ENCODE data around the gene BRSK2. TPM values are rescaled to one million over a fixed set of nuclear protein-coding genes. Genes with fewer than 3 reads are reported as not detected.
"Not testable (repeated sequence)": the region's sequence is repeated elsewhere in the genome, so short reads cannot be mapped to it uniquely, and the experiment has no call there.

BRSK2 gene
- total and polyA plus RNA-seq, 2 donors (not counting 1 experiment from before 2014, with no cell fraction given): 0.11 to 0.33 TPM

DNA sequence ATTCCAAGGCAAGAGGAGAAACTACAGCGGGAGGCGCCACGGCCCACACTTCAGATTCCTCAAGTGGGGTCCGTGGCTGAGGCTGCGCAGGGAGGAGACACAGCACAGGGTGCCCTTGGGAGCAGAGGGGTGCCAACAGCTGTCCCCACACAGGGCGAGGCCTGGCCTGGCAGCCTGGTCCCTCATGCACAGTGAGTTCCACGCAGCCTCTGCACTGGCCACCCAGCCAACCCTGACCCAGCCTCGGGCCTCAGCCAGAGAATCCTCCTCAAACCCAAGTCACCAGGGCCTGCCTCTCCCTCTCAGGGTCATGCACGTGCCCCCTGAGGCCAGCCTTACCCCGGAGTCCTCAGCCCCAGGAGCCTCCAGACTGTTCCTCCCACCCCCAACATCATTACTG, 119.3 kb downstream of the BRSK2 start:
- no peaks in the 10 kb centered on the region for H3K4me1 ChIP-seq (ENCODE audit: control insufficient read depth, extremely low read depth, insufficient read depth, low read length)
- H3K4me2 ChIP-seq (ENCODE audit: extremely low read depth, insufficient read depth, low read length): no peak overlapping the region
- H3K36me3 ChIP-seq (ENCODE audit: control insufficient read depth, insufficient read depth, low read length): no peaks in the 10 kb centered on the region
- peaks cover 2% of the 10 kb centered on the region for H3K79me2 ChIP-seq (ENCODE audit: control insufficient read depth, insufficient read depth, low read length)
- no peak overlapping the region for H3K4me3 ChIP-seq (replicated peaks in 1 of 4; ENCODE audit: control extremely low read depth in 1 of 4, insufficient read depth in 1 of 4, low read depth in 3 of 4, low read length in 4 of 4)
- TF ChIP-seq CTCF (conservative IDR thresholded peaks at IDR 0.05 in 1 of 2, IDR thresholded peaks at IDR 0.05 in 1 of 2; ENCODE audit: low read depth in 1 of 2, low read length in 2 of 2) (no peak), EZH2 (IDR thresholded peaks at IDR 0.05; ENCODE audit: low read length, missing control alignments) (no peak)
- no peak overlapping the region for H3K9ac ChIP-seq (ENCODE audit: insufficient read depth, low read length)
- H2AFZ ChIP-seq (ENCODE audit: low read length): no peak overlapping the region
- H3K27me3 ChIP-seq (ENCODE audit: control insufficient read depth, insufficient read depth, low read length): no peaks in the 10 kb centered on the region
- no peak for DNase-seq (ENCODE audit: low read depth in 2 of 2)
- no peaks in the 10 kb centered on the region for H3K9me3 ChIP-seq (ENCODE audit: control insufficient read depth, insufficient read depth, low read depth, low read length)
- no peak overlapping the region for H3K27ac ChIP-seq (ENCODE audit: insufficient read depth, low read length)
- no peaks in the 10 kb centered on the region for H4K20me1 ChIP-seq (ENCODE audit: control insufficient read depth, extremely low read depth, insufficient read depth, low read length)

- Histone ChIP-seq H3K9me3 (ENCODE audit: control insufficient read depth, insufficient read depth, low read depth, low read length) (no peaks in the 10 kb centered on the region), H3K9ac (ENCODE audit: insufficient read depth, low read length) (no peak overlapping the region), H3K27me3 (ENCODE audit: control insufficient read depth, insufficient read depth, low read length) (no peaks in the 10 kb centered on the region), H3K4me1 (ENCODE audit: control insufficient read depth, extremely low read depth, insufficient read depth, low read length) (no peaks in the 10 kb centered on the region), H3K36me3 (ENCODE audit: control insufficient read depth, insufficient read depth, low read length) (no peaks in the 10 kb centered on the region), H2AFZ (ENCODE audit: low read length) (no peak overlapping the region), H3K4me2 (ENCODE audit: extremely low read depth, insufficient read depth, low read length) (no peak overlapping the region), H4K20me1 (ENCODE audit: control insufficient read depth, extremely low read depth, insufficient read depth, low read length) (no peaks in the 10 kb centered on the region), H3K79me2 (ENCODE audit: control insufficient read depth, insufficient read depth, low read length) (peaks cover 2% of the 10 kb centered on the region), H3K27ac (ENCODE audit: insufficient read depth, low read length) (no peak overlapping the region), H3K4me3 (replicated peaks in 1 of 4; ENCODE audit: control extremely low read depth in 1 of 4, insufficient read depth in 1 of 4, low read depth in 3 of 4, low read length in 4 of 4) (no peak overlapping the region)
- DNase-seq (ENCODE audit: low read depth in 2 of 2): no peak
- TF ChIP-seq EZH2 (IDR thresholded peaks at IDR 0.05; ENCODE audit: low read length, missing control alignments): no peak
- no peak for TF ChIP-seq CTCF (conservative IDR thresholded peaks at IDR 0.05 in 1 of 2, IDR thresholded peaks at IDR 0.05 in 1 of 2; ENCODE audit: low read depth in 1 of 2, low read length in 2 of 2)
These were observed 120.0 kb downstream of the BRSK2 start for GRCh38 chr11:1509626-1510255.

DNA sequence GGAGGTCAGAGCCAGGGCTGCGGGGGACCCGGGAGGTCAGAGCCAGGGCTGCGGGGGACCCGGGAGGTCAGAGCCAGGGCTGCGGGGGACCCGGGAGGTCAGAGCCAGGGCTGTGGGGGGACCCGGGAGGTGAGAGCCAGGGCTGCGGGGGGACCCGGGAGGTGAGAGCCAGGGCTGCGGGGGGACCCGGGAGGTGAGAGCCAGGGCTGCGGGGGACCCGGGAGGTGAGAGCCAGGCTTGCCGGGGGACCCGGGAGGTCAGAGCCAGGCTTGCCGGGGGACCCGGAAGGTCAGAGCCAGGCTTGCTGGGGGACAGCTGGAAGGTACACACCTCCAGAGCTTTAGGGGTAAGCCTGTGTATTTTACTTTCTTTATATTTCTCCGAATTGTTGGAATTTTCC, 120.6 kb downstream of the BRSK2 start:
- not testable (repeated sequence) for H3K4me3 ChIP-seq (replicated peaks in 1 of 4; ENCODE audit: control extremely low read depth in 1 of 4, insufficient read depth in 1 of 4, low read depth in 3 of 4, low read length in 4 of 4); H3K9ac ChIP-seq (ENCODE audit: insufficient read depth, low read length); H3K4me1 ChIP-seq (ENCODE audit: control insufficient read depth, extremely low read depth, insufficient read depth, low read length); H3K79me2 ChIP-seq (ENCODE audit: control insufficient read depth, insufficient read depth, low read length); H2AFZ ChIP-seq (ENCODE audit: low read length); H3K36me3 ChIP-seq (ENCODE audit: control insufficient read depth, insufficient read depth, low read length); H3K9me3 ChIP-seq (ENCODE audit: control insufficient read depth, insufficient read depth, low read depth, low read length); H3K27ac ChIP-seq (ENCODE audit: insufficient read depth, low read length); H4K20me1 ChIP-seq (ENCODE audit: control insufficient read depth, extremely low read depth, insufficient read depth, low read length); H3K4me2 ChIP-seq (ENCODE audit: extremely low read depth, insufficient read depth, low read length); DNase-seq (ENCODE audit: low read depth in 2 of 2); H3K27me3 ChIP-seq (ENCODE audit: control insufficient read depth, insufficient read depth, low read length)
